ENCODE data around the gene GBX1.

- no peak for TF ChIP-seq CTCF (IDR thresholded peaks at IDR 0.05)
- no peak for TF ChIP-seq POLR2A (IDR thresholded peaks at IDR 0.05)
These were observed 63.5 kb downstream of the GBX1 start for GRCh38 chr7:151103973-151104372.
